ENCODE results near the gene GALR2. TPM values are rescaled to one million over a fixed set of nuclear protein-coding genes. Genes with fewer than 3 reads are reported as not detected.
"Not testable (repeated sequence)": the region's sequence is repeated elsewhere in the genome, so short reads cannot be mapped to it uniquely, and the experiment has no call there.

The GALR2 gene
- total RNA-seq, 4 donors from 2014 or later: 0.18 TPM; not detected in 3

GRCh38 chr17:76077584-76078110, 3.1 kb downstream of the GALR2 start:
- H3K36me3 ChIP-seq: no peaks in the 10 kb centered on the region
- no peak overlapping the region for H3K27ac ChIP-seq
- ATAC-seq (no peak), DNase-seq (no peak)
- peaks cover 59 to 63% (median 60%) of the 10 kb centered on the region in 3 donors for H3K27me3 ChIP-seq
- no peaks in the 10 kb centered on the region for H3K9me3 ChIP-seq
- TF ChIP-seq, protein P1, sequence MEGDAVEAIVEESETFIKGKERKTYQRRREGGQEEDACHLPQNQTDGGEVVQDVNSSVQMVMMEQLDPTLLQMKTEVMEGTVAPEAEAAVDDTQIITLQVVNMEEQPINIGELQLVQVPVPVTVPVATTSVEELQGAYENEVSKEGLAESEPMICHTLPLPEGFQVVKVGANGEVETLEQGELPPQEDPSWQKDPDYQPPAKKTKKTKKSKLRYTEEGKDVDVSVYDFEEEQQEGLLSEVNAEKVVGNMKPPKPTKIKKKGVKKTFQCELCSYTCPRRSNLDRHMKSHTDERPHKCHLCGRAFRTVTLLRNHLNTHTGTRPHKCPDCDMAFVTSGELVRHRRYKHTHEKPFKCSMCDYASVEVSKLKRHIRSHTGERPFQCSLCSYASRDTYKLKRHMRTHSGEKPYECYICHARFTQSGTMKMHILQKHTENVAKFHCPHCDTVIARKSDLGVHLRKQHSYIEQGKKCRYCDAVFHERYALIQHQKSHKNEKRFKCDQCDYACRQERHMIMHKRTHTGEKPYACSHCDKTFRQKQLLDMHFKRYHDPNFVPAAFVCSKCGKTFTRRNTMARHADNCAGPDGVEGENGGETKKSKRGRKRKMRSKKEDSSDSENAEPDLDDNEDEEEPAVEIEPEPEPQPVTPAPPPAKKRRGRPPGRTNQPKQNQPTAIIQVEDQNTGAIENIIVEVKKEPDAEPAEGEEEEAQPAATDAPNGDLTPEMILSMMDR (IDR thresholded peaks at IDR 0.05 in 4 of 5, conservative IDR thresholded peaks at IDR 0.05 in 1 of 5): no peak
- peaks cover 16 to 24% of the 10 kb centered on the region in 2 donors for H3K4me1 ChIP-seq
- H3K4me3 ChIP-seq: no peak overlapping the region
- intact Hi-C loops (cut with DNase I; ENCODE audit: low total_unique reads) (no loop called here), in situ Hi-C loops (cut with MboI; ENCODE audit: low sequenced_read_pairs in 4 of 4) (no loop called here)

DNA sequence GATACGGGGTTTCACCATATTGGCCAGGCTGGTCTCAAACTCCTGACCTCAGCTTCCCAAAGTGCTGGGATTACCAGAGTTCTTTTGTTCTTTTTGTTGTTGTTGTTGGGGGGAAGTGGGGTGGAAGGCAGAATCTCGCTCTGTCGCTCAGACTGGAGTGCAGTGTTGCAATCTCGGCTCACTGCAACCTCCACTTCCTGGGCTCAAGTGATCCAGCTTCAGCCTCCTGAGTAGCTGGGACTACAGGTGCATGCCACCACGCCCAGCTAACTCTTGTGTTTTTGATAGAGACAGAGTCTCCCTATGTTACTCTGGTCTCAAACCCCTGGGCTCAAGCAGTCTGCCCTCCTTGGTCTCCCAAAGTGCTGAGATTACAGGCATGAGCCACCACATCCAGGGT, 3.8 kb downstream of the GALR2 start:
- H3K27ac ChIP-seq; intact Hi-C loops (cut with DNase I; ENCODE audit: low total_unique reads); H3K9me3 ChIP-seq; H3K4me3 ChIP-seq; DNase-seq; in situ Hi-C loops (cut with MboI; ENCODE audit: low sequenced_read_pairs in 4 of 4); H3K36me3 ChIP-seq; ATAC-seq: not testable (repeated sequence)
- Histone ChIP-seq H3K4me1 (peaks cover 16 to 21% of the 10 kb centered on the region in 2 donors), H3K27me3 (peaks cover 59 to 63% (median 60%) of the 10 kb centered on the region in 3 donors)

- no peak for TF ChIP-seq POLR2A (IDR thresholded peaks at IDR 0.05)
- TF ChIP-seq, protein P1 (IDR thresholded peaks at IDR 0.05 in 4 of 5, conservative IDR thresholded peaks at IDR 0.05 in 1 of 5): no peak
- DNase-seq (no peak), ATAC-seq (no peak)
- intact Hi-C loops (cut with DNase I; ENCODE audit: low total_unique reads) (no loop called here), in situ Hi-C loops (cut with MboI; ENCODE audit: low sequenced_read_pairs in 4 of 4) (no loop called here)
- Histone ChIP-seq H3K36me3 (peaks cover 0 to 11% of the 10 kb centered on the region in 2 donors), H3K9me3 (no peaks in the 10 kb centered on the region), H3K4me1 (peaks cover 16 to 21% of the 10 kb centered on the region in 2 donors), H3K4me3 (no peak within 1 kb of the TSS), H3K27me3 (peaks cover 53 to 57% (median 54%) of the 10 kb centered on the region in 3 donors), H3K27ac (no peak within 1 kb of the TSS)
Observed at GRCh38 chr17:76078860-76079534, 4.4 kb downstream of the GALR2 start, which contains the start of gene ZACN. Gene ZACN, plus strand, starts transcription at chr17:76079182. Its CDS starts 83 bp downstream, at chr17:76079265.

DNA sequence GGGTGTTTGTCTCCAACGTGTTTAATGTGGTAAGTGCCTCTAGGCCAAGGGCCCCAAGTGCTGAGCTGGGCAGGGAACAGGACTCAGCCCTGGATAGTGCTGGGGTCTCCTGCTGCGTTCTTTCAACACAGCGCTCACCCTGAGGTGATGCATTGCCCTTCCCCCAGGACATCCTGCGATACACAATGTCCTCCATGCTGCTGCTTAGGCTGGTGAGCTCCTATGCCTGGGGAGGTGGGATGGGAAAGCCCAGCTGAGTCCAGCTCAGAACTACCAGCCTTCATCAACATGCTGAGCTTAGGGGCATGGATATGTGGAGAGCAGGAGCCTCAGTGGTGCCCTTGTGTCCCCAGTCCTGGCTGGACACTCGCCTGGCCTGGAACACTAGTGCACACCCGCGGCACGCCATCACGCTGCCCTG, 5.0 kb downstream of the GALR2 start:
- DNase-seq (no peak), ATAC-seq (no peak)
- Histone ChIP-seq H3K4me1 (peaks cover 16 to 21% of the 10 kb centered on the region in 2 donors), H3K9me3 (no peaks in the 10 kb centered on the region), H3K36me3 (peaks cover 0 to 16% of the 10 kb centered on the region in 2 donors), H3K27me3 (peaks cover 48 to 51% (median 49%) of the 10 kb centered on the region in 3 donors), H3K4me3 (no peak overlapping the region), H3K27ac (no peak overlapping the region)
- in situ Hi-C loops (cut with MboI; ENCODE audit: low sequenced_read_pairs in 4 of 4): no loop called here
- intact Hi-C loops (cut with DNase I; ENCODE audit: low total_unique reads): no loop called here
- TF ChIP-seq POLR2A (IDR thresholded peaks at IDR 0.05): no peak
- TF ChIP-seq, protein P1 (IDR thresholded peaks at IDR 0.05 in 4 of 5, conservative IDR thresholded peaks at IDR 0.05 in 1 of 5): no peak

DNA sequence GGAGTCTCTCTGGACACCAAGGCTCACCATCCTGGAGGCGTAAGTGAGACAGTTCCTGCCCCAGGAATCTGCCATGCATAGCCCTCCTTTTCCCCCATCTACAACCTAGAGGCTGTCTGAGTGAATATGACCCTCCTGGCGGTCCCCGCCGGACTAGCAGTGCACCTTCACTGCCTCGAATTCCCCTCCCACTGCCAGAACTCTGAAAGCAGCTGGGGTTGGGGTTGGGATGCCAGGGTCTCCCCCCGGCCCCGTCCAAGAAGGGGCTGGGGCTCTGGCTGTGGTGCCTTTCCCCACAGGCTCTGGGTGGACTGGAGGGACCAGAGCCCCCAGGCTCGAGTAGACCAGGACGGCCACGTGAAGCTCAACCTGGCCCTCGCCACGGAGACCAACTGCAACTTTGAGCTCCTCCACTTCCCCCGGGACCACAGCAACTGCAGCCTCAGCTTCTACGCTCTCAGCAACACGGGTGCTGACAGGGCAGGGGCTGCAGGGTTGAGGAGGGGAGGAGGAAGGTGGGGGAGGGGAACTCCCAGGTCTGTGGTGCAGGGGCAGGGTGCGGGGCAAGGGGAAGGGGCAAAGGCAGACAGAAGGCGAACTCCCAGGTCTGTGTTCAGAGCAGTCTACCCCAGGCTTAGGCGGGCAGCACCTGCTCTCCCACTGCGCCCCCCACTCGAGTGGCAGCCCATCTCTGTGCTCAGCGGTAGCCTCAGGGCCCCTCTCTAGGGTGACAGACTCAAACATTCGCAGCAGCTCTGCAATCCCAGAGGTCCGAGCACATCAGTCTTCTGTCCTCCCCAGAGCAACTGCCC, 5.6 kb downstream of the GALR2 start:
- H3K4me1 ChIP-seq: peaks cover 16 to 19% of the 10 kb centered on the region in 2 donors
- ATAC-seq: no peak
- TF ChIP-seq POLR2A (IDR thresholded peaks at IDR 0.05): no peak
- TF ChIP-seq, protein P1 (IDR thresholded peaks at IDR 0.05 in 4 of 5, conservative IDR thresholded peaks at IDR 0.05 in 1 of 5): no peak
- no peaks in the 10 kb centered on the region for H3K9me3 ChIP-seq
- H3K27me3 ChIP-seq: peaks cover 42 to 45% (median 43%) of the 10 kb centered on the region in 3 donors
- H3K36me3 ChIP-seq: peaks cover 0 to 22% of the 10 kb centered on the region in 2 donors
- no peak overlapping the region for H3K27ac ChIP-seq
- no peak for DNase-seq
- no peak overlapping the region for H3K4me3 ChIP-seq
- in situ Hi-C loops (cut with MboI; ENCODE audit: low sequenced_read_pairs in 4 of 4) (no loop called here), intact Hi-C loops (cut with DNase I; ENCODE audit: low total_unique reads) (no loop called here)
